A673 (cell line): ENCODE measurements around the gene RAE1.

ENCODE experiments used
- CTCF ChIP-seq: fragments of 300-800, 200-600 bp; sonication (generic); conservative IDR thresholded peaks from 2 replicates; pipeline ENCODE4 v1.5.1; 2017; ENCODE audit warnings: low read depth, mild to moderate bottlenecking, antibody characterized with exemption, low read length, moderate library complexity, mixed read lengths
- EZH2 ChIP-seq: fragments of 200-600 bp; sonication (generic); IDR thresholded peaks from 2 replicates; pipeline ENCODE4 v1.6.1; 2017; ENCODE audit warnings: borderline replicate concordance, low read depth, mild to moderate bottlenecking, mixed read lengths, antibody characterized with exemption, low read length; ENCODE audit not compliant: poor library complexity, severe bottlenecking

- no peak for TF ChIP-seq CTCF
- no peak for TF ChIP-seq EZH2
These were observed 66.1 kb downstream of the RAE1 start for GRCh38 chr20:57417051-57417689.
